B cell (primary cell): ENCODE data around the gene FOXN3.

Experiments used
- CTCF ChIP-seq: fragments of 200-600 bp; IDR thresholded peaks from one replicate; pipeline ENCODE4 v1.8.0; 2022; ENCODE audit warnings: antibody characterized with exemption, mild to moderate bottlenecking
- EZH2 ChIP-seq: IDR thresholded peaks from 2 replicates; pipeline ENCODE4 v1.6.1; 2012; ENCODE audit warnings: borderline replicate concordance, low read depth, mild to moderate bottlenecking, moderate library complexity, low read length; ENCODE audit not compliant: insufficient read depth, poor library complexity, severe bottlenecking

- TF ChIP-seq EZH2, result no peak
- no peak for TF ChIP-seq CTCF
Observed at GRCh38 chr14:89293314-89293916, 123.6 kb downstream of the FOXN3 start.
